GM19452 (cell line): ENCODE data around the gene ADGRL1.

Experiments used
- ATAC-seq: cut with Tn5 transposase; IDR thresholded peaks from one replicate; pipeline ENCODE4 v1.9.1; 2021; ENCODE audit not compliant: unreplicated experiment

Gene ADGRL1

GRCh38 chr19:14142262-14143190, 63.4 kb downstream of the ADGRL1 start:
- no peak for ATAC-seq

GRCh38 chr19:14141041-14141440, 64.9 kb downstream of the ADGRL1 start:
- no peak for ATAC-seq

GRCh38 chr19:14139944-14140343, 66.0 kb downstream of the ADGRL1 start:
- ATAC-seq: no peak

- no peak for ATAC-seq
Measured at GRCh38 chr19:14138576-14139265, 67.2 kb downstream of the ADGRL1 start.

- ATAC-seq: peak; percentile 76
Measured at GRCh38 chr19:14136509-14137281, 69.3 kb downstream of the ADGRL1 start, which contains the start of gene ASF1B. ASF1B (minus strand) TSS chr19:14136589; CDS start chr19:14136456, 133 bp downstream.

- ATAC-seq: no peak
Measured at GRCh38 chr19:14135985-14136508, 69.9 kb downstream of the ADGRL1 start.

GRCh38 chr19:14135355-14135754, 70.6 kb downstream of the ADGRL1 start:
- ATAC-seq: no peak

GRCh38 chr19:14127929-14128509, 78.0 kb downstream of the ADGRL1 start:
- no peak for ATAC-seq

GRCh38 chr19:14127176-14127575, 78.8 kb downstream of the ADGRL1 start:
- ATAC-seq: no peak

- no peak for ATAC-seq
Measured at GRCh38 chr19:14122924-14123323, 83.0 kb downstream of the ADGRL1 start.

GRCh38 chr19:14120497-14120780, 85.5 kb downstream of the ADGRL1 start:
- ATAC-seq: no peak

- no peak for ATAC-seq
Measured at GRCh38 chr19:14119644-14120496, 86.1 kb downstream of the ADGRL1 start.

GRCh38 chr19:14119146-14119545, 86.8 kb downstream of the ADGRL1 start:
- no peak for ATAC-seq

GRCh38 chr19:14118165-14119051, 87.6 kb downstream of the ADGRL1 start:
- no peak for ATAC-seq

GRCh38 chr19:14117668-14118164, 88.3 kb downstream of the ADGRL1 start, which contains the start of gene PRKACA:
PRKACA (minus strand) TSS chr19:14117762; CDS start chr19:14117547, 215 bp downstream.
- ATAC-seq: peak; percentile 85

- peak; percentile 8 for ATAC-seq
Measured at GRCh38 chr19:14116918-14117578, 88.9 kb downstream of the ADGRL1 start.

GRCh38 chr19:14116525-14116917, 89.4 kb downstream of the ADGRL1 start:
- no peak for ATAC-seq

- ATAC-seq: no peak
Measured at GRCh38 chr19:14115756-14116155, 90.2 kb downstream of the ADGRL1 start.
